ENCODE data around the gene CHCHD3.

Gene CHCHD3

DNA sequence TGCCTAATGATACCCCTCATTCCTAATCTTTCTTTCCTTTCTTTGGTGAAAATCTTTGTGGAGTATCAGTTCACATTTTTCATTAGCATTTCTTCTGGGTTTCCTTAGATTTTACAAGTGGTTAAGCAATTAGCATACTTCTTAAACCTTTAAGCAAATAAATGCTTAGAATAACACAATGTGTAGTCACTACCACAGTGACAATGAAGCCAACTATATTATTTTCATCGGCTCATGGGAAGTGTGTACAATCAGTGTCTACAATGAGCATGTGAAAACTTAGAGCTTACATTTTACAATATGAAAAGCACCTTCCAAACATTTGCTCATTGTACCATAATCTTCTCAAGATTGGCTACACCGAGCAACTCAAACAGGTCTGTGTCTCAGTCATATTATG is 329.5 kb downstream of the CHCHD3 start:
- no peak for DNase-seq (ENCODE audit: low spot score)
- FAIRE-seq, result no peak

DNA sequence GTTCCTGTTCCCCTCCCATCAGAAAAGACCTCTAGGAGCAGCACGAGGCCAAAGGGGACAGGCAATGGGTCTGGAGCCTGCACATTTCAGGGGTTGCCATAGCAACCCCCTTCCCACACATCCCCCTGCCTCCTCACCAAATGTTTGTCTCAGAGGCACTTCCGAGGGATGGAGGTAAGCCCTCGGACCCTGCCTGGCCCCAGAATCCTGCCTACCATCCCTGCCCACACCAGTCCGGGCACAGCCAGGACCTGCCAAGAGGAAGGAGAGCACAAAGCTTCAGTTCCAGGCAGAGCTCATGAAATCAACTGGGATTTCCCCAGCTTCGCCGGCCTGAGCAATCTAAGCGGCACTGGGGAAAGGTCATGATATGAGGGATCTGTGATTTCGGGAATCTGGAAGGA is 330.6 kb downstream of the CHCHD3 start:
- FAIRE-seq (no peak), DNase-seq (ENCODE audit: low spot score) (no peak)

DNA sequence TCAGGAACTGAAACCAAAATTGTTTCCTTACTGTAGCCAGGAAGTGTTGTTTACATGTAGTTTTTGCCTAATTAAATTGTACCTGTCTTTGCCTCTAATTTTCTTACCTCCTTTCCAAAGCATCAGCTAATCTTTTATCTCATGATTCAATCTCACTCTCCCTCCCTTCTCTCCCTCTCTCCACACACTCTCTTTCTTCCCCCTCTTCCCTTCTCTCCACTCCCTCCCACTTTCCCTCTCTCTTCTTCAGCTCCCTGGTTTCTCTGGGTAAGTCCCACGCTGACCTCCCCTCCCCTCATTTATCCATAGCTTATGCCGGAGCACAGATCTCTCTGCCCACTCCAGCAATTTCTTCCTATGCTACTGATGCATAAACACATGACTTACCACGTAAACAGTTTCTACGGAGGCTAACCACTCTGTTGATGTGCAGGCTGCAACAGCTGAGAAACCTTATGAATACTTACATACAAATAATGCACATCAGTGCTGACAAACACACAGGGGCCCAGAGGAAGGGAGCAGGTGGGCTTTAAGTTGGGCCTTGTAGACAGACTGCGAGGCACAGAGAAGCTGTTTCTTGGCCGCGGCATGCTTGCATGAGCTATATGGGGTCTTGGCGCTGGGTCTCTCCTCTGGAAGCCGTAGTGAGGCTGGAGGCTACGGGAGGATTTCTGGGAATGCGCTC is 331.2 kb downstream of the CHCHD3 start:
- no peak for FAIRE-seq

DNA sequence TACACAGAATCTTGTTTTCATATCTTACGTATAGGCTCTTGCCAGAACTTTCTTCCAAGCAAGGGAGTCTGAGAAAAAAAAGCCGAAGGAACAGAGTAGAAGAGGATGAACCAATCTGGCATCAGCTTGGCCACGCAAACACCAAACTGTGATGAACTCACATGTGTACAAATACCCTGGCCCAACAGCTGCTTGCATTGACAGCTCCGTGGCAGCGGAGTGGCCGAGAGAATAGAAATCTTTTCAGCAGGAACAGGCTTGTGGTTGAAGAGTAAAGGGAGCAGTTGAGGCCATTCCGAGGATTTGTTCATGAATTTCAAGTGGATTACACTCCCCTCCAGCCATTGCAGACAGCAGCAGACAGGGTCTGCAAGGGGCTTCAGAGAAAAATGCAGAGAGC is 331.8 kb downstream of the CHCHD3 start:
- FAIRE-seq (no peak), DNase-seq (ENCODE audit: low spot score) (no peak)

More for the DNA sequence above, 331.2 kb downstream of the CHCHD3 start:
- DNase-seq (ENCODE audit: low spot score), result no peak

DNA sequence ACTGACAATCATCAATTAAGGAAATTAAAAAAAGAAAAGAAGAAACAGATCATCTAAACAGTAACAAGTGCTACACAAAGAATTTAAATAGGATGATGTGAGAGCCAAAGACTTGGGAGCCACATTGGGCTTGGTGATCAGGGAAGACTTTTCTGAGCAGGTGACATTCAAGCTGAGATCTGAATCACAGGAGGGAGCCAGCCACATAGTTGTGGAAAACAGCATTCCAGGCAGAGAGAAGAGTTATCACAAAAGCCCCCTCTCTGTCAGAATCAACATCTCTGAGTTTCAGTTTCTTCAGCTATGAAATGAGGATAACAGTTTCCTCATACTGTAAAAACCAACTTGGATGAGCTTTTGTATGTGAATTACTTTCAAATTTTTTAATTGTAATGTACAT is 336.4 kb downstream of the CHCHD3 start:
- DNase-seq (ENCODE audit: low spot score), result no peak

DNA sequence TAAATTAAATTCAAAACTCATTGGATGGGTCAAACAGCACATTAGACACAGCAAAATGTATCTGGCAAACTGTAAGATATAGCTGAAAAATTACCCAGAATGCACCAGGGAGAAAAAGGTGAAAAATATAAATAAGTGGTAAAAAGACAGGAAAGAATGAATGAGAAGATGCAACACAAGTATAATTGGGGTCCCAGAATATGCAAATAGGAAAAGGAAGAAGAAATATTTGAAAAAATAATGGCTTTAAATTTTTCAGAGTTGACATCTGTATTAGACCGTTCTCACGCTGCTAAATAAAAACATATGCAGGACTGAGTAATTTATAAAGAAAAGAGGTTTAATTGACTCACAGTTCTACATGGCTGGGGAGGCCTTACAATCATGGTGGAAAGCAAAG is 337.9 kb downstream of the CHCHD3 start:
- no peak for FAIRE-seq

More for the DNA sequence above, 336.4 kb downstream of the CHCHD3 start:
- no peak for FAIRE-seq

DNA sequence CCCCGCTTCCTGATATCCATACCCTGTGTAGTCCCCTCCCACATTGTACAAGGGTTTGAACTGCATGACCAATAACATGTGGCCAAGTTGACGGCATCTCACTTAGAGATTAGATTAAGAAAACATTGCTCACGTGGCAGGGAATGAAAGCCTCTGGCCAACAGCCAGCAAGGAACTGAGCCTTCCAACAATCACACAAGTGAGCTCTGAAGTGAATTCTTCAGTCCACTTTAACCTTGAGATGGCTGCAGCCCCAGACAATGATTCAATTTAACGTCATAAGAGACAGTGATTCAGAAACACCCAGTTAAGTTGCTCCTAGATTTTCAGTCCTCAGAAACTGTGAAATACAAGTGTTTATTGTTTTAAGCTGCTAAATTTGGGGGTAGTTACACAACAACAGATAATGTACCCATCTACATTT is 339.7 kb downstream of the CHCHD3 start:
- FAIRE-seq (no peak), DNase-seq (ENCODE audit: low spot score) (peak; percentile 68)

More for the DNA sequence above, 337.9 kb downstream of the CHCHD3 start:
- DNase-seq (ENCODE audit: low spot score), result no peak

DNA sequence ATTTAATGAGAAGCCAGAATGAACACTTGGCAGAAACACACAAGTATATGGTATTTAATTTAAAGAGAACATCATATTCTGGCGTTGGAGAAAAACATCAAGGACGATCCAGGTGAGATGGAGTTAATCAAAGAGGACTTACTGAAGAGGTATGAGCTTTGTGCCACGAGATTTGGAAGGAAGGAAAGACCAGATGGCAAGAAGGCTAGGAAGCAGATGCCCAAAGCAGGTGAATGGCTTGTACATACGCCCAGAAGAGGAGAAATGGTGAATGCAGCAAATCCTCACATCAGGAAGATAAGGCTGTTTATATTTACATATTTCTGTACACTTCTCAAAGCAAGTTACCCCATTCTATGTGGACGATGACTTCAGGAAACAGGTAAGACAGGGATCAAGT is 341.7 kb downstream of the CHCHD3 start:
- FAIRE-seq, result no peak
- no peak for DNase-seq (ENCODE audit: low spot score)

DNA sequence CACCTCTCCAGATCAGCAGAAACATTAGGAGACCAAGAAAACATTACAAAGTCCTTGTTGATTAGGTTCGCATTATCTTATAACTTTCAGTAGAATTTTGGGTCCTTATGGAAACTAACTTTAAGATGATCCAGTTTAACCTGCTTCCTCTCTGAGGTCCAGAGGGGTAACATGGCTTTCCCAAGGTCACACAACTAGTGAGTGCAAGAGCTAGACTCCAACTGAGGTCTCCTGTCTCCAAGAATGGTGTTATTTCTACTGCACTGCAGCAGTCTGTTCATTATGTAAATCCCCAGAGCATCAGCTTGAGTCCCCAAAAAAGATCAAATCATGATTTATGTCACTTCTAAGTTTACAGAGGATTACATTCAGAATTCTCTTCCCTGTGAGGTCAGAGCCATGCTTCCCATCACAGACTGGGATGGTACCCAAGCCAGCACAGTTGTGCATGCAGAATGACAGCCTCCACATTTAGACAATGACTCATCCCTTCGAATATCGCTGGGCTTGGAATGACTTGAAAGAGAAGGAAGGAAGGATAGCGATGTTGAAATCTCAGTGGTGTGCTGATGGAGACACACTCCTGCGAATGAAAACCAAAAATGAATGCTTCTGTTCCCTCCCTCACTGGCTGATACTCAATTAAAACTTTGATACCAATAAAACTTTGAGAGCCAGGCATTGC is 342.5 kb downstream of the CHCHD3 start:
- DNase-seq (ENCODE audit: low spot score) (peak; percentile 67), FAIRE-seq (peak; percentile 84)

DNA sequence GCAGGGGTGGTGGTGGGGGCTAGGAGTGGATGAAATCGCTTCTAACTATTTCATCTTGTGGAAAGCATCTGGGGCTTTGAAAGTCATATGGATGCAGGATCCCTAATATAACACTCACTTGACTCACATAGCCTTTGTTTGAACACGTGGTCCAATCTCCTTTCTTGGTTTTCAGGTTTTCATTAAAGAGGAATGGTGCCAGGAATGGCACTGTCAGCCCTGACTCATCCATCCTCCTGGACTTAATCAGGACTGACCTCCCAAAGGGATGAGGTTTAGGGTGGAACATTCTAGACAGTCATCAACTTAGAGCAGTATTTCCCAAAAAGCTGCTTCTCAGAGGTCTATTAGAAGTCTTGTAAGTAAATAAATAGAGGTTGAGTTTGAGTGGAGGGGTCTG is 343.6 kb downstream of the CHCHD3 start:
- FAIRE-seq, result peak; percentile 95
- peak; percentile 87 for DNase-seq (ENCODE audit: low spot score)

DNA sequence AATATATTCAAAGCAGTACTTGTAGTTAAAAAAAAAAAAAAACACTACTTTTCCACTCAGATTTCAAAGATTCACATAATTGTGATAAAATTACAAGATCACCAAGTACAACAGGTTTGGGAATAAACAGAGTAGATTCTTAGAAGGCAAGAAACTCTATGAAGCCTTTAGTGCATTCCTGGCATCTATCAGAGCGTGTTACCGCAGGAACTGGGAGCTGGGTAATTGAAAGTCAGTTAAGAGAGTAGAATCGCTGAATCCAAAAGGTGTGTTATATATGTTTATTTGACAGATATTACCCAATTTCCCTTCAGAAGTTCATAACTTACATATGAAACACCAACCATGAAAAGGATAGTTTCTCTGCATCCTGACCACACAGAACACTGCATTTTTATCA is 346.4 kb downstream of the CHCHD3 start:
- DNase-seq (ENCODE audit: low spot score) (peak; percentile 50), FAIRE-seq (peak; percentile 89)
